HUES48 (cell line): Measurements from ENCODE around the gene SCN2B.

Source experiments
- H3K27ac ChIP-seq: one replicate; pipeline ENCODE4 v1.7.0; 2013; ENCODE audit warnings: low read depth, low read length, inconsistent platforms
- H3K27me3 ChIP-seq: 2 replicates; pipeline ENCODE4 v1.6.1; 2013; ENCODE audit warnings: mild to moderate bottlenecking, low read length; ENCODE audit not compliant: control insufficient read depth, insufficient read depth
- H3K36me3 ChIP-seq: 2 replicates; pipeline ENCODE4 v1.6.1; 2013; ENCODE audit warnings: low read length; ENCODE audit not compliant: control insufficient read depth, insufficient read depth
- H3K4me1 ChIP-seq: 2 replicates; pipeline ENCODE4 v1.6.1; 2013; ENCODE audit warnings: mild to moderate bottlenecking, low read length; ENCODE audit not compliant: control insufficient read depth, insufficient read depth
- H3K4me3 ChIP-seq: 2 replicates; pipeline ENCODE4 v1.5.1; 2013; ENCODE audit warnings: mild to moderate bottlenecking, low read depth, low read length
- H3K9ac ChIP-seq: 2 replicates; pipeline ENCODE4 v1.6.1; 2013; ENCODE audit warnings: mild to moderate bottlenecking, low read depth, low read length, moderate library complexity
- H3K9me3 ChIP-seq: 2 replicates; pipeline ENCODE4 v1.6.1; 2013; ENCODE audit warnings: low read length; ENCODE audit not compliant: control insufficient read depth, insufficient read depth

SCN2B gene

GRCh38 chr11:118172356-118172755 is 4.1 kb downstream of the SCN2B start:
- H3K4me1 ChIP-seq: peaks cover 35% of the 10 kb centered on the region
- H3K9me3 ChIP-seq: no peaks in the 10 kb centered on the region
- H3K9ac ChIP-seq: no peak overlapping the region
- no peaks in the 10 kb centered on the region for H3K36me3 ChIP-seq
- H3K4me3 ChIP-seq: no peak overlapping the region
- no peak overlapping the region for H3K27ac ChIP-seq
- peaks cover 86% of the 10 kb centered on the region for H3K27me3 ChIP-seq

- no peak overlapping the region for H3K27ac ChIP-seq
- peak overlapping the region; percentile 64 for H3K4me3 ChIP-seq
- H3K36me3 ChIP-seq: no peaks in the 10 kb centered on the region
- H3K9ac ChIP-seq: no peak overlapping the region
- H3K9me3 ChIP-seq: no peaks in the 10 kb centered on the region
- peaks cover 93% of the 10 kb centered on the region for H3K27me3 ChIP-seq
- peaks cover 35% of the 10 kb centered on the region for H3K4me1 ChIP-seq
These were observed 5.0 kb downstream of the SCN2B start for GRCh38 chr11:118171269-118172062.

- H3K4me3 ChIP-seq: peak overlapping the region; percentile 64; the same call in 1 of the 2 replicates
- H3K27ac ChIP-seq: no peak overlapping the region
- no peak overlapping the region for H3K9ac ChIP-seq
- H3K27me3 ChIP-seq: peaks cover 92% of the 10 kb centered on the region
- no peaks in the 10 kb centered on the region for H3K9me3 ChIP-seq
- peaks cover 37% of the 10 kb centered on the region for H3K4me1 ChIP-seq
- H3K36me3 ChIP-seq: no peaks in the 10 kb centered on the region
These were observed 5.6 kb downstream of the SCN2B start for GRCh38 chr11:118170882-118171268.

GRCh38 chr11:118170231-118170630 is 6.2 kb downstream of the SCN2B start:
- H3K9ac ChIP-seq: no peak overlapping the region
- no peaks in the 10 kb centered on the region for H3K36me3 ChIP-seq
- no peak overlapping the region for H3K27ac ChIP-seq
- H3K4me1 ChIP-seq: peaks cover 33% of the 10 kb centered on the region
- no peaks in the 10 kb centered on the region for H3K9me3 ChIP-seq
- no peak overlapping the region for H3K4me3 ChIP-seq
- peaks cover 85% of the 10 kb centered on the region for H3K27me3 ChIP-seq

- H3K27me3 ChIP-seq: peaks cover 78% of the 10 kb centered on the region
- H3K9ac ChIP-seq: no peak overlapping the region
- H3K9me3 ChIP-seq: no peaks in the 10 kb centered on the region
These were observed 6.9 kb downstream of the SCN2B start for GRCh38 chr11:118169300-118170140.

GRCh38 chr11:118168751-118169150 is 7.7 kb downstream of the SCN2B start:
- Histone ChIP-seq H3K9ac (no peak overlapping the region), H3K4me3 (no peak overlapping the region), H3K27ac (no peak overlapping the region), H3K4me1 (peaks cover 23% of the 10 kb centered on the region), H3K36me3 (no peaks in the 10 kb centered on the region), H3K27me3 (peaks cover 74% of the 10 kb centered on the region), H3K9me3 (no peaks in the 10 kb centered on the region)

More at GRCh38 chr11:118169300-118170140, 6.9 kb downstream of the SCN2B start:
- no peak overlapping the region for H3K27ac ChIP-seq
- H3K4me3 ChIP-seq: no peak overlapping the region
- no peaks in the 10 kb centered on the region for H3K36me3 ChIP-seq
- H3K4me1 ChIP-seq: peaks cover 26% of the 10 kb centered on the region

- no peak overlapping the region for H3K9ac ChIP-seq
- H3K27me3 ChIP-seq: peaks cover 74% of the 10 kb centered on the region
- no peak overlapping the region for H3K4me3 ChIP-seq
- no peaks in the 10 kb centered on the region for H3K9me3 ChIP-seq
- peaks cover 23% of the 10 kb centered on the region for H3K4me1 ChIP-seq
- no peaks in the 10 kb centered on the region for H3K36me3 ChIP-seq
- no peak overlapping the region for H3K27ac ChIP-seq
These were observed 8.1 kb downstream of the SCN2B start for GRCh38 chr11:118168316-118168715.

GRCh38 chr11:118167906-118168305 is 8.5 kb downstream of the SCN2B start:
- Histone ChIP-seq H3K4me3 (no peak overlapping the region), H3K9ac (no peak overlapping the region), H3K36me3 (no peaks in the 10 kb centered on the region), H3K4me1 (peaks cover 23% of the 10 kb centered on the region), H3K27me3 (peaks cover 74% of the 10 kb centered on the region), H3K27ac (no peak overlapping the region), H3K9me3 (no peaks in the 10 kb centered on the region)

GRCh38 chr11:118167253-118167652 is 9.2 kb downstream of the SCN2B start:
- no peak overlapping the region for H3K27ac ChIP-seq
- no peak overlapping the region for H3K4me3 ChIP-seq
- peaks cover 72% of the 10 kb centered on the region for H3K27me3 ChIP-seq
- peaks cover 23% of the 10 kb centered on the region for H3K4me1 ChIP-seq
- H3K9me3 ChIP-seq: no peaks in the 10 kb centered on the region
- H3K9ac ChIP-seq: no peak overlapping the region
- H3K36me3 ChIP-seq: no peaks in the 10 kb centered on the region

- no peaks in the 10 kb centered on the region for H3K9me3 ChIP-seq
- peaks cover 20% of the 10 kb centered on the region for H3K4me1 ChIP-seq
- no peaks in the 10 kb centered on the region for H3K36me3 ChIP-seq
- peaks cover 72% of the 10 kb centered on the region for H3K27me3 ChIP-seq
- H3K27ac ChIP-seq: no peak overlapping the region
- H3K9ac ChIP-seq: no peak overlapping the region
- no peak overlapping the region for H3K4me3 ChIP-seq
These were observed 9.8 kb downstream of the SCN2B start for GRCh38 chr11:118166641-118167040.

GRCh38 chr11:118164885-118165284 is 11.6 kb downstream of the SCN2B start:
- Histone ChIP-seq H3K27ac (no peak overlapping the region), H3K9ac (no peak overlapping the region), H3K27me3 (peaks cover 73% of the 10 kb centered on the region), H3K4me1 (peaks cover 6% of the 10 kb centered on the region; the same call in 1 of the 2 replicates), H3K4me3 (no peak overlapping the region), H3K9me3 (no peaks in the 10 kb centered on the region), H3K36me3 (no peaks in the 10 kb centered on the region)
